HEK293 (cell line): Measurements from ENCODE around the gene CCDC40.

Source experiments
- CTCF ChIA-PET: fragments of 350-600 bp; formaldehyde crosslinking; extraction: SDS; loops from one replicate; lab custom pipeline; 2021; ENCODE audit warnings: antibody characterized with exemption; lab: Yijun Ruan, JAX
- POLR2A ChIA-PET: fragments of 300-600 bp; formaldehyde crosslinking; extraction: SDS; loops from one replicate; lab custom pipeline; 2020; ENCODE audit warnings: antibody characterized with exemption, inconsistent platforms; lab: Yijun Ruan, JAX
- H3K27ac ChIP-seq: fragments of 200-500 bp; sonication (Bioruptor generic); 2 replicates; pipeline ENCODE4 v1.5.1; 2014; ENCODE audit warnings: low read depth, low read length, control low read depth, inconsistent platforms; ENCODE audit errors: extremely low read depth
- H3K36me3 ChIP-seq, 2 experiments: fragments of 200-500 bp in 1 of 2; sonication (Bioruptor generic) in 1 of 2; 1 replicate in 1 of 2; 2 replicates in 1 of 2; pipeline ENCODE4 v1.5.1; 2014 to 2017; ENCODE audit warnings: inconsistent platforms in 2 of 2, low read length in 2 of 2; ENCODE audit not compliant: control insufficient read depth in 2 of 2, insufficient read depth in 1 of 2
- H3K4me1 ChIP-seq: fragments of 200-500 bp; sonication (Bioruptor generic); 2 replicates; pipeline ENCODE4 v1.5.1; 2014; ENCODE audit warnings: mild to moderate bottlenecking, low read length, inconsistent platforms; ENCODE audit not compliant: control insufficient read depth, insufficient read depth
- H3K4me3 ChIP-seq: 2 replicates; pipeline ENCODE4 v1.5.1; 2011; ENCODE audit warnings: low read depth, mild to moderate bottlenecking, control low read depth, low read length, moderate library complexity
- H3K9me3 ChIP-seq: fragments of 200-500 bp; sonication (Bioruptor generic); 2 replicates; pipeline ENCODE4 v1.5.1; 2014; ENCODE audit warnings: low read depth, low read length, inconsistent platforms; ENCODE audit not compliant: control insufficient read depth, insufficient read depth
- SCRT2 ChIP-seq: fragments of 450-650 bp; formaldehyde crosslinking; IDR thresholded peaks from 2 replicates; pipeline ENCODE4 v1.5.1; 2016; ENCODE audit warnings: missing biosample characterization, missing genetic modification characterization
- ZNF121 ChIP-seq: fragments of 450-650 bp; formaldehyde crosslinking; IDR thresholded peaks from 2 replicates; pipeline ENCODE4 v1.5.1; 2016; ENCODE audit warnings: missing biosample characterization, missing genetic modification characterization
- ZNF2 ChIP-seq: fragments of 450-650 bp; formaldehyde crosslinking; IDR thresholded peaks from 2 replicates; pipeline ENCODE4 v1.5.1; 2016; ENCODE audit warnings: missing biosample characterization, missing genetic modification characterization
- ZNF211 ChIP-seq: fragments of 450-650 bp; formaldehyde crosslinking; IDR thresholded peaks from 2 replicates; pipeline ENCODE4 v1.5.1; 2016; ENCODE audit warnings: low read depth, missing biosample characterization, missing genetic modification characterization
- ZNF248 ChIP-seq: fragments of 450-650 bp; formaldehyde crosslinking; IDR thresholded peaks from 2 replicates; pipeline ENCODE4 v1.5.1; 2017; ENCODE audit warnings: missing biosample characterization, missing genetic modification characterization
- ZNF510 ChIP-seq: fragments of 450-650 bp; formaldehyde crosslinking; IDR thresholded peaks from 2 replicates; pipeline ENCODE4 v1.5.1; 2018; ENCODE audit warnings: mild to moderate bottlenecking, missing genetic modification characterization, missing biosample characterization; ENCODE audit not compliant: insufficient replicate concordance
- ZNF544 ChIP-seq: fragments of 450-650 bp; formaldehyde crosslinking; IDR thresholded peaks from 2 replicates; pipeline ENCODE4 v1.5.0; 2017; ENCODE audit warnings: missing biosample characterization, missing genetic modification characterization
- ZNF585B ChIP-seq: fragments of 450-650 bp; formaldehyde crosslinking; IDR thresholded peaks from 2 replicates; pipeline ENCODE4 v1.5.1; 2016; ENCODE audit warnings: missing biosample characterization, missing genetic modification characterization
- ZNF629 ChIP-seq: fragments of 450-650 bp; formaldehyde crosslinking; IDR thresholded peaks from 2 replicates; pipeline ENCODE4 v1.5.1; 2017; ENCODE audit warnings: missing biosample characterization, missing genetic modification characterization
- ZNF747 ChIP-seq: fragments of 450-650 bp; formaldehyde crosslinking; IDR thresholded peaks from 2 replicates; pipeline ENCODE4 v1.5.1; 2016; ENCODE audit warnings: missing biosample characterization, missing genetic modification characterization
- TF ChIP-seq, protein P1 (sequence below): fragments of 450-650 bp; formaldehyde crosslinking; IDR thresholded peaks from 2 replicates; pipeline ENCODE4 v1.5.1; 2017; ENCODE audit warnings: missing biosample characterization, missing genetic modification characterization
- TF ChIP-seq, protein P2 (sequence below): fragments of 450-650 bp; formaldehyde crosslinking; IDR thresholded peaks from 2 replicates; pipeline ENCODE4 v1.5.1; 2016; ENCODE audit warnings: missing biosample characterization, missing genetic modification characterization
- TF ChIP-seq, protein P3 (sequence below): fragments of 450-650 bp; formaldehyde crosslinking; IDR thresholded peaks from 2 replicates; pipeline ENCODE4 v1.5.1; 2017; ENCODE audit warnings: missing biosample characterization, missing genetic modification characterization
- TF ChIP-seq, protein P4 (sequence below): fragments of 450-650 bp; formaldehyde crosslinking; IDR thresholded peaks from 2 replicates; pipeline ENCODE4 v1.5.1; 2017; ENCODE audit warnings: missing biosample characterization, missing genetic modification characterization
- TF ChIP-seq, protein P5 (sequence below): fragments of 450-650 bp; formaldehyde crosslinking; IDR thresholded peaks from 2 replicates; pipeline ENCODE4 v1.5.1; 2016; ENCODE audit warnings: missing biosample characterization, missing genetic modification characterization

CCDC40 gene

DNA sequence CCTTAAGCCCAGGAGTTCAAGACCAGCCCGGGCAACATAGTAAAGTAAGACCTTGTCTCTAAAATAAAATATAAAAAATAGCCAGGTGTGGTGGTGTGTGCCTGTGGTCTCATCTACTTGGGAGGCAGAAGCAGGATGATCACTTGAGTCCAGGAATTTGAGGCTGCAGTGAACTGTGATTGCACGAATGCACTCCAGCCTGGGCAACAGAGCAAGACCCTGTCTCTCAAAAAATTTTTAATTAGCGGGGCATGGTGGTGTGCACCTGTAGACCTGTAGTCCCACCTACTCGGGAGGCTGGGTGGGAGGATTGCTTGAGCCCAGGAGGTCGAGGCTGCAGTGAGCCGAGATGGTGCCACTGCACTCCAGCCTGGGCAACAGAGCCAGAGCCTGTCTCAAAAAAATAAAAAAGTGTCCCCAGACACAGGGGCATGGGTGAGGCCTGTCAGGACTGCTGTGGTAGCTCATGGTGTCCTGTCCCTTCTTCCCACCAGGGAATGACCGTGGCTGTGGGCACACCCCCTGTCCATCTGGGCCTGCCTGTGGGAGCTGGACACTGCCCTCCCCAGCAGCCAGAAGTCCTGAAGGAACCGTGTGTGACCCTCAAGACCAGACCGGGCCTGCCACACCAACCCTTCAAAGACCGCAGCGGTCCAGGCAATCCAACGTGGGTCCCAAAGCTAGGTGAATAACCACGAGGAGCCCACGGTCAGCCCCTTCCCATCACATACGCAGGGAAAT, 34.1 kb downstream of the CCDC40 start:
- Histone ChIP-seq H3K9me3 (no peaks in the 10 kb centered on the region), H3K36me3 (no peaks in the 10 kb centered on the region), H3K27ac (no peak overlapping the region), H3K4me3 (no peak overlapping the region), H3K4me1 (no peaks in the 10 kb centered on the region; the same call in 1 of the 2 replicates)
- ChIA-PET POLR2A (no interaction called here), CTCF (no interaction called here)
- peak; percentile 72 for TF ChIP-seq ZNF121 (tag by site-specific recombination)
- TF ChIP-seq, protein P1, sequence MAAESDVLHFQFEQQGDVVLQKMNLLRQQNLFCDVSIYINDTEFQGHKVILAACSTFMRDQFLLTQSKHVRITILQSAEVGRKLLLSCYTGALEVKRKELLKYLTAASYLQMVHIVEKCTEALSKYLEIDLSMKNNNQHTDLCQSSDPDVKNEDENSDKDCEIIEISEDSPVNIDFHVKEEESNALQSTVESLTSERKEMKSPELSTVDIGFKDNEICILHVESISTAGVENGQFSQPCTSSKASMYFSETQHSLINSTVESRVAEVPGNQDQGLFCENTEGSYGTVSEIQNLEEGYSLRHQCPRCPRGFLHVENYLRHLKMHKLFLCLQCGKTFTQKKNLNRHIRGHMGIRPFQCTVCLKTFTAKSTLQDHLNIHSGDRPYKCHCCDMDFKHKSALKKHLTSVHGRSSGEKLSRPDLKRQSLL: no peak

DNA sequence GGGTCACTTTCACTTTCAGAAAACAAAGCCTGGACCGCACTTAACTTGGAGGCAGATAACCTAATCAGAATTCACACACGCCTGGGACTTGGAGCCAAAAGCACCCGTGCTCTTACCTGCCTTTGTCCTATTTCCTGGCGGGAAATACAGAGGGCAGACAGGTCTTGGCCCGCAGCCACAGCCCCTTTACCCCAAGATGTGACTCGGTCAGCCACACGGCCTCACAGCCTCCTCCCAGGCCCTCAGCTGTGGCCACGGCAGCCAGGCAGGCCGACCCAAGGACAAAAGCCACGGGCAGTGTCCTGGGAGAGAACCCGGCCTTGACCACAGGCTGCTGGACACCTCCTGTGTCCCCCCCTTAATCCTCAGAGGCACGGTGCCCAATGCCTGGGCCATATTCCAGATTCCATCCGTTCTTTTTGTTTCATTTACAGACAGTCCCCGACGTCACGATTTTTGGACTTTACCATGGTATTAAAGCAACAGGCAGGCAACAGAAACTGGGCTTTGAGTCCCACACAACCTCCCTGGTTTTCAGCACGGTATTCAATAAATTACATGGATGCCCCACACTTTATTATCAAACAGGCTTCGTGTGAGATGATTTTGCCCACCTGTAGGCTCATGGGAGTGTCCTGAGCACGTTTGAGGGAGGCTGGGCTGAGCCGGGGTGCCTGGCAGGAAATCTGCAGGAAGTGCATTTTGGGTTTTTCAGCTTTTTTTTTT, 34.8 kb downstream of the CCDC40 start:
- Histone ChIP-seq H3K4me3 (no peak overlapping the region), H3K36me3 (no peaks in the 10 kb centered on the region), H3K9me3 (no peaks in the 10 kb centered on the region), H3K4me1 (no peaks in the 10 kb centered on the region; the same call in 1 of the 2 replicates), H3K27ac (no peak overlapping the region)
- POLR2A ChIA-PET: no interaction called here
- CTCF ChIA-PET: no interaction called here
- TF ChIP-seq ZNF585B (tag by site-specific recombination) (no peak), SCRT2 (tag by site-specific recombination) (peak; percentile 73), ZNF248 (tag by site-specific recombination) (no peak), ZNF211 (tag by site-specific recombination) (no peak)

DNA sequence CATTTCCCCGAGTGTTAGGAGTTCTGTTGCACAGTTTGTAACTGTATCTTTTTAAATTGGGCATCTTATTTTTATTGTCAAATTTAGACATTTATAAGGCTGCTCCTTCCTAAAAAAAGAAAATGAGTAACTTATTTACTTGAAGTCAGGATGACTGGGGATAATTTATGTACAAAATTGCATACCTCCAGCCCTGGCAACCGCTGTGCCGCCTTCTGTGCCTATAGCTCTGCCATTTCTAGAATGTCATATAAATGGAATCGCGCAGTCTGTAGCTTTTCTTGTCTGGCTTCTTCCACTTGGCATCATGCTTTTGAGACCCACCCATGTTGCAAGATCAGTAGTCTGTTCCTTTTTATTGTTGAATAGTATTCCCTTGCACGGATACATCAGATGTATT, 36.0 kb downstream of the CCDC40 start:
- Histone ChIP-seq H3K4me1 (no peaks in the 10 kb centered on the region; the same call in 1 of the 2 replicates), H3K27ac (no peak overlapping the region), H3K9me3 (no peaks in the 10 kb centered on the region), H3K4me3 (no peak overlapping the region), H3K36me3 (no peaks in the 10 kb centered on the region)
- POLR2A ChIA-PET: no interaction called here
- CTCF ChIA-PET: no interaction called here
- TF ChIP-seq ZNF2 (no peak), ZNF747 (tag by site-specific recombination) (no peak), ZNF629 (tag by site-specific recombination) (no peak), ZNF510 (tag by site-specific recombination) (no peak), ZNF544 (tag by site-specific recombination) (no peak)
- TF ChIP-seq, protein P2, sequence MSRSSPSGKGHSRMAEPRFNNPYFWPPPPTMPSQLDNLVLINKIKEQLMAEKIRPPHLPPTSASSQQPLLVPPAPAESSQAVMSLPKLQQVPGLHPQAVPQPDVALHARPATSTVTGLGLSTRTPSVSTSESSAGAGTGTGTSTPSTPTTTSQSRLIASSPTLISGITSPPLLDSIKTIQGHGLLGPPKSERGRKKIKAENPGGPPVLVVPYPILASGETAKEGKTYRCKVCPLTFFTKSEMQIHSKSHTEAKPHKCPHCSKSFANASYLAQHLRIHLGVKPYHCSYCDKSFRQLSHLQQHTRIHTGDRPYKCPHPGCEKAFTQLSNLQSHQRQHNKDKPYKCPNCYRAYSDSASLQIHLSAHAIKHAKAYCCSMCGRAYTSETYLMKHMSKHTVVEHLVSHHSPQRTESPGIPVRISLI: no peak
- TF ChIP-seq, protein P3, sequence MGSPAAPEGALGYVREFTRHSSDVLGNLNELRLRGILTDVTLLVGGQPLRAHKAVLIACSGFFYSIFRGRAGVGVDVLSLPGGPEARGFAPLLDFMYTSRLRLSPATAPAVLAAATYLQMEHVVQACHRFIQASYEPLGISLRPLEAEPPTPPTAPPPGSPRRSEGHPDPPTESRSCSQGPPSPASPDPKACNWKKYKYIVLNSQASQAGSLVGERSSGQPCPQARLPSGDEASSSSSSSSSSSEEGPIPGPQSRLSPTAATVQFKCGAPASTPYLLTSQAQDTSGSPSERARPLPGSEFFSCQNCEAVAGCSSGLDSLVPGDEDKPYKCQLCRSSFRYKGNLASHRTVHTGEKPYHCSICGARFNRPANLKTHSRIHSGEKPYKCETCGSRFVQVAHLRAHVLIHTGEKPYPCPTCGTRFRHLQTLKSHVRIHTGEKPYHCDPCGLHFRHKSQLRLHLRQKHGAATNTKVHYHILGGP (tag by site-specific recombination): no peak
- TF ChIP-seq, protein P4, sequence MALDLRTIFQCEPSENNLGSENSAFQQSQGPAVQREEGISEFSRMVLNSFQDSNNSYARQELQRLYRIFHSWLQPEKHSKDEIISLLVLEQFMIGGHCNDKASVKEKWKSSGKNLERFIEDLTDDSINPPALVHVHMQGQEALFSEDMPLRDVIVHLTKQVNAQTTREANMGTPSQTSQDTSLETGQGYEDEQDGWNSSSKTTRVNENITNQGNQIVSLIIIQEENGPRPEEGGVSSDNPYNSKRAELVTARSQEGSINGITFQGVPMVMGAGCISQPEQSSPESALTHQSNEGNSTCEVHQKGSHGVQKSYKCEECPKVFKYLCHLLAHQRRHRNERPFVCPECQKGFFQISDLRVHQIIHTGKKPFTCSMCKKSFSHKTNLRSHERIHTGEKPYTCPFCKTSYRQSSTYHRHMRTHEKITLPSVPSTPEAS: no peak
- TF ChIP-seq, protein P5, sequence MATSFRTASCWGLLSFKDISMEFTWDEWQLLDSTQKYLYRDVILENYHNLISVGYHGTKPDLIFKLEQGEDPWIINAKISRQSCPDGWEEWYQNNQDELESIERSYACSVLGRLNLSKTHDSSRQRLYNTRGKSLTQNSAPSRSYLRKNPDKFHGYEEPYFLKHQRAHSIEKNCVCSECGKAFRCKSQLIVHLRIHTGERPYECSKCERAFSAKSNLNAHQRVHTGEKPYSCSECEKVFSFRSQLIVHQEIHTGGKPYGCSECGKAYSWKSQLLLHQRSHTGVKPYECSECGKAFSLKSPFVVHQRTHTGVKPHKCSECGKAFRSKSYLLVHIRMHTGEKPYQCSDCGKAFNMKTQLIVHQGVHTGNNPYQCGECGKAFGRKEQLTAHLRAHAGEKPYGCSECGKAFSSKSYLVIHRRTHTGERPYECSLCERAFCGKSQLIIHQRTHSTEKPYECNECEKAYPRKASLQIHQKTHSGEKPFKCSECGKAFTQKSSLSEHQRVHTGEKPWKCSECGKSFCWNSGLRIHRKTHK (tag by site-specific recombination): no peak
